Fibroblast of the conjunctiva (primary cell): Measurements from ENCODE around the gene NEDD8.
"Not testable (repeated sequence)": the region's sequence is repeated elsewhere in the genome, so short reads cannot be mapped to it uniquely, and the experiment has no call there.

Experiments
- DNase-seq: peaks from one replicate; pipeline ENCODE4 v3.0.0-alpha.2; 2010; ENCODE audit warnings: low read depth

Gene NEDD8

DNA sequence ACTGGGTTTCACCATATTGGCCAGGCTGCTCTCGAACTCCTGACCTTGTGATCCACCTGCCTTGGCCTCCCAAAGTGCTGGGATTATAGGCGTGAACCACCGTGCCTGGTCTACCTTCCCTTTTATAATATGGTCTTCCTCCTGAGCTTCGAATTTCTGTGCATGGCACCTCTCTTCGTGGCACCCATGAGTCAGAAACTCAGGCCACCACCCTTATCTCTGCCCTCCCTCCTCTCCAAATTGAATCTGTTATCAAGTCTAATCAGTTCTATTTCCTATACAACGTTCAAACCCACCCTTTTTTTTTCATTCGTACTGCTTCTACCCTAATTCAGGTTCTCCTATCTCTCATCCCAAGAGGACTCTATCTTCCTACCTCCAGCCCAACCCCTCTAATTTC is 15.3 kb upstream of the NEDD8 start:
- no peak for DNase-seq

DNA sequence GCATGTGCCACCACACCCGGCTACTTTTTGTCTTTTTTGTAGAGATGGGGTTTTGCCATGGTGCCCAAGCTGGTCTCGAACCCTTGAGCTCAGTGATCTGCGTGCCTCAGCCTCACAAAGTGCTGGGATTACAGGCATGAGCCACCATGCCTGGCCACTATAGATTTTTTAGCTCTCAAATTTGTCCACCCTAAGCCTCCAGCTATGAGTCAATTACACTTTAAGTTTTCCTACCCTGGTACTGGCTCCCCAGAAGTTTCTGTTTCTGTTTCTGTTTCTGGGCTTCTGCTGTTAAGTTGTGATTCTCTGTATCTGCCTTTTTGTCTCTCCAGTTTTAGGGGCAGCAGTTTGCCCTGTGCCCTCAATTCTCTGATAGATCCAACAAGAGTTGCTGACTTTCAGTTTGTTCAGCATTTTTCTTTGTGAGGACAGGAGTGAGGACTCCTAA is 14.6 kb upstream of the NEDD8 start:
- no peak for DNase-seq

DNA sequence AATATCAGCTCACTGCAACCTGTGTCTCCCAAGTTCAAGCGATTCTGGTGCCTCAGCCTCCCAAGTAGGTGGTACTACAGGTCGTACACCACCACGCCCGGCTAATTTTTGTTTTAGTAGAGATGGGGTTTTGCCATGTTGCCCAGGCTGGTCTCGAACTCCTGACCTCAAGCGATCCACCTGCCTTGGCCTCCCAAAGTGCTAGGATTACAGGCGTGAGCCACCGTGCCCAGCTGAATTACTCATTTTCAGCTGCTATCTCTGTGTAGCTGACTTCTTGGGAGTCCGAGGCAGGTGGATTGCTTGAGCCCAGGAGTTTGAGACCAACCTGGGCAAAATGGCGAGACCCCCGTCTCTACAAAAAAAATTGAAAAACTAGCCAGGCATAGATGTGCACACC is 13.2 kb upstream of the NEDD8 start:
- DNase-seq: not testable (repeated sequence)

DNA sequence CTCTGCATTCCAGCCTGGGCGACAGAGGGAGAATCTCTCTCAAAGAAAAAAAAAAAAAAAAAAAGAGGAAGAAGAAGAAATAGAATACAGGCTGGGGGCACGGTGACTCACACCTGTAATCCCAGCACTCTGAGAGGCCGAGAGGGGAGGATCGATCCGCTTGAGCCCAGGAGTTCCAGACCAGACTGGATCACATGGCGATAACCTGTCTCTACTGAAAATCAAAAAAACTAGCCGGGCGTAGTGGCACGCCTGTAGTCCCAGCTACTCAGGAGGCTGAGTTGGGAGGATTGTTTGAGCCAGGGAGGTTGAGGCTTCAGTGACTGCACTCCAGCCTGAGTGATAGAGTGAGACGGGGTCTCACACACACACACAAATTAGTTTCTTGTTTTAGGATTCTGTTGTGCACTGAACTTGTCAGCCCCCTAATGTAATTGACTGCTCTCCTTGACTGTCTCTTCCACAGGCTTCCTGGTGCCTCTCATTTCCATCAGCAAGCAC is 11.2 kb upstream of the NEDD8 start:
- no peak for DNase-seq

DNA sequence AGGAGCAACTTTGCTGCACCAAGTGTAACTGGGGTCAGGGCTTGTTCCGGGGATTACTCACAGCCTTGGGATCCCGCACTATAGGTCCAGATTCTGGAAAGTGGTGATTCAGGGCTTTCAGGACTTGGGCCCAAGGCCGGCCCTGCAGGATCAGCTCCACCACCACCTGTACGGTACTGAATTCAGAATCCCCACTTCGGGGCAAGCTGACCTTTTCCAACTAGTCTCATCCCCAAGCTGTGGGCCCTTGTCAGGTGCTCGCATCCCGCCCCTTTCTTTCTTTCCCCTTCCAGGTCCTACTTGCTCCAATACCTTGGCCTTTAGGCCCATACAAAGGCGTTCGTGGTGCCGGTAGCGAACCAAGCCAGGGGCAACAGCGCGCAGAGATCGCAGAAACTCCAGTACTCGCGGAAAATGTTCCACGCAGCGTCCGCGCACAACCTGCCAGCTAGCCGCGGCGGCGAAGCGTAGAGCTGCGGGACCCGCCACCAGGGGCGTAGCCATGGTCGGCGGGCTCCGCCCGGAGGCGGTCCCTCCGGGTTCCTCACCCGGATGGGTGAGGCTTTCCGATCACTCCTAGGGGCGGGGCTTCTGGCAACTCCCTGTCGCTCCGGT is 9.8 kb upstream of the NEDD8 start:
- peak; percentile 83 for DNase-seq

DNA sequence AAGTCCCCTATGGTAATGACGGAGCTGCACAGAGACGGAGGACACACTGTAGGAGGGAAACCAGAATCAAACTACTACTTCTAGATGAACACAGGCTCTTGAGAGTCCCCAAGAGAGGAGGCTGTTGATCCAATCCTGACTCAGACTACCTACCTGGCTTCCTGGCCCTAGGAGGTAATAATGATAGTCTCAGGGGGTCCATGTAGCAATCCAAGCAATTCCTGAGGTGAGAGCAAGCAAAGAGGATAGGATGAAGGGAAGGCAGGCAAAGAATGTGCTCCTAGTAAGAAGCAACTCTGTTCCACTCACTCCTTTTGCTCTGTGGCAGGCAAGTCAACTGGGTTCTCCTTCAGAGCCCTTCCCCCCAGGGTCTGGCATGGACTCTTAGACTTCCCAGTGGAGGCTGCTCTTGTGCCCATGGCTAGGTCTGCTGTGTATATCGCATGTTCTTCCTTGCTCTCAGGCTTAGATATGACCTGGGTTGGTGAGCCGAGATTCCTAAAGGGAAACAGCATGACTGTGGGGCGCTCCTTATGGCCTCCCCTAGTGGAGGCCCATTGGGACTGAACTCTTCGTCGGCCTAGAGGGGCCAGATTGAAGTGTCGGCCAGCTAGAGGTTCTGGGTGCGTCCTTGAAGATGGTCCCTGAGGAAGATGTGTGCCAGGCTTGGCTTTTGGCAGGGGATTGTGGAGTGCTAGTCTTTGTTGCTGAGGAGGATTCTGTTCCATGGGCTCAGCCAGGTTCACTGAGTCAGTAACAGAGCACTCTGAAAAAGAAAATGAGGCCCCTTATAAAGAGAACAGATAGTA is 8.1 kb upstream of the NEDD8 start:
- DNase-seq: no peak

DNA sequence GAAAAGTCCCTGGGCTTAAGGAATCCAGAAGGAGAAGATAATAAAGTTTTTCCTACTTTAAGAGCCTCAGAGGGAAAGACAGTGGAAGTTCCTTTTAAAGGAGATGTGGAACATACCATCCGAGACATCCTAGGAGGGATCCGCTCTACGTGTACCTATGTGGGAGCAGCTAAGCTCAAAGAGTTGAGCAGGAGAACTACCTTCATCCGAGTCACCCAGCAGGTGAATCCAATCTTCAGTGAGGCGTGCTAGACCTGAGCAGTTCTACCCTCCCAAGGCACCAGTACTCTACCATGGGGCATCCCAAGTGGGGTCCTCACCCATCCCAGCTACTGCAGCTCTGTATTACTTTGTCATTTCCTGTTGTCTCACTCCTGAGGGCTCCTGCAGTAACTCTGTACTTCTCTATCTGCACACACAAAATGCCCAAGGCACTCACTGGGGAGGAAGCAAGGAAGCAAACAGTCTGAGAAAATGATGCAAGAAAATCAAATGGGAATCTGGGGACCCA is 6.4 kb upstream of the NEDD8 start:
- DNase-seq: no peak

DNA sequence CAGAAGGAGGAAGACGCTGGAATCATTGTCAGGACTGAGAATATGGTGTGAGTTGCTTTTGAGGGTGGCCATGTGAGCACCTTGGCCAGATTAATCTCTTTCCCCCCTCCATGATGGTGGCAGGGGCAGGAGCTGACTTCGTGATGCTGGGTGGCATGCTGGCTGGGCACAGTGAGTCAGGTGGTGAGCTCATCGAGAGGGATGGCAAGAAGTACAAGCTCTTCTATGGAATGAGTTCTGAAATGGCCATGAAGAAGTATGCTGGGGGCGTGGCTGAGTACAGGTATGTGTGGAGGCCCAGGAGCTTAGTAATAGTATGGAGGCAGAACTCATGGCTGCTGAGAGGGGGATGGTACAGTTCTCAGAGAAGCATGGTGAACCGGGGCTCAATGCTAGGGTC is 6.0 kb upstream of the NEDD8 start:
- no peak for DNase-seq

DNA sequence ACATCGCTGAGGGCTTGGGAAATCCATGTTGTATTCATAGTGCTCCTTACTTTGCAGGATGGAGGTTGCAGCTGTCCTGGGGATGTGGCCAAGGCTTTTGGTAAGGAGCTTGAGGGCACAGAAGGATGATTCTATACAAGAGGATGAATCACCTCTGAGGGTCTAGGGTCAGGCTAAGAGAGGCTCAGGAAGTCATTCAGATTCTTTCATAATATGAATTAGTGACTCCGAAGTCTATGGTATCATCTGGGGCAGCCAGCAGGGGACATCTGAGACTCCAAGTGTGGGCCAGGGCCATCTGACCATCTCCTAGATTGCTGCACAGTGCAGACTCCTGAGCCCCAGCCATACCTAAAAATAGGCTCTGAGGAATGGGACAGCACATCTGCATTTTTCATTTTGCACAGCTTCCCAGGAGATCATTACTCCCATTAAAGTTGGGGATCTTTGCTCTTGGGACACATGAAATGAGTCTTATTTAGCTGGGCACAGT is 5.3 kb upstream of the NEDD8 start:
- no peak for DNase-seq

DNA sequence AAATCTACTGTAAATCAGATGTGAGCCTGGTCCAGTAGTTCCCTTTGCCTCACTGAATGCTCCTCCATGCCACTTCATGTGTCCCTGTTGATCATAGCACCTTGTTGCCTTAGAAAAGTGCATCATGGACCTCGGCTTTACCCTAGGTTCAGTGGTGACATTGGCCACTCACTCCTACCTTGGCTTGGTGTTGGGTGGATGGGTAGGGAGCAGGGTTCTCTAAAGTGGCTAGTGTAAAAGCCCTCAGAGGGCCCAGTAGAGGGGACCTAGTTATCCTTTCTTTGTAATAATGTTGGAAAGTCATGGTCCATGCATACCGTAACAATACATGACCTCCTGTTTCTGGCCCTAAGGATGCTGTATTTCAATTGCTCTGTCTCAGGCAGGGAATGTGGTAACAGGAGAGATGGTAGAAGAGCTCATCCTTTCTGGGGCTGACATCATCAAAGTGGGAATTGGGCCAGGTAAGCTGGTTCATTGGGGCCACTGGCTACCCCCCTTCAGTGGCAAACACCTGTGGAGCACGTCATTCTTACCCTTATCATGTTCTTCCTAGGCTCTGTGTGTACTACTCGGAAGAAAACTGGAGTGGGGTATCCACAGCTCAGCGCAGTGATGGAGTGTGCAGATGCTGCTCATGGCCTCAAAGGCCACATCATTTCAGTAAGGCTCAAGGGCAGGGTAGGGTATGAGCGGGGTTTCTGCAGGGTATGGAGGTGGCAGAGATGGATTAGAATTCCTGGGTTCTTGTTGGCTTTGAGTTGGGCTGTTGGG is 4.7 kb upstream of the NEDD8 start:
- DNase-seq: no peak

DNA sequence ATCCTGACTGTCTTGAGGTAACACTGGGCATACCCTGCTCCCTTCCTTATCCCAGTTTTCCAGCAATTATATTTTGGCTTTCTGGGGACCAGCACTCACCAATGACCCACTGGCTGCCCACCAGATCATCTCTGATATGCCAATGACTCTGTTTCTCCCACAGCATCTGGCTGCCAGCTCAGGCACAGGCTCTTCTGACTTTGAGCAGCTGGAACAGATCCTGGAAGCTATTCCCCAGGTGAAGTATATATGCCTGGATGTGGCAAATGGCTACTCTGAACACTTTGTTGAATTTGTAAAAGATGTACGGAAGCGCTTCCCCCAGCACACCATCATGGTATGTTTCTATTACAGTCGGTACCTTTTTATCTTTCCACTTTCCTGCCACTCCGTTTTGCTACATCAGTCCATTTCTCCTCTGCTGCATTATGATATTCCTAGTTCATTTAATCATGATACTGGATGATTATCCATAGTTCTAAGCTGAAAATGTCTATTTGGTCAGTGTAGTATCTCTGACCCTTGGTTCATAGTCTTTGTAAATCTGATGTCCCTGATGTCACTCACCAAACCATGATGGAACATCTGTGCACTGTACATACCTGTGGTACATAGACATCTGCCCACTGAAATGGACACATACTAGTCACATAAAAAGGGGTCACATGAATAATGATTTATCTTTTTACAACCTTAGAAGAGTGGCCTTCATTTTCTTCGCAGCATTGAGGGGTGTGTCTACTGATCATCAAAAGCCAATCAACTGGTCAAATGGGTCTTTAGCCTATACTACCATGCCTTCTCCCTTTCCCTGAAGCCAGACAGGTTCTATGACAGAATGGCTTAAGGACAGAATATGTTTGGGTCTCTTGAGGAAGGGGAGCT is 3.9 kb upstream of the NEDD8 start:
- no peak for DNase-seq

DNA sequence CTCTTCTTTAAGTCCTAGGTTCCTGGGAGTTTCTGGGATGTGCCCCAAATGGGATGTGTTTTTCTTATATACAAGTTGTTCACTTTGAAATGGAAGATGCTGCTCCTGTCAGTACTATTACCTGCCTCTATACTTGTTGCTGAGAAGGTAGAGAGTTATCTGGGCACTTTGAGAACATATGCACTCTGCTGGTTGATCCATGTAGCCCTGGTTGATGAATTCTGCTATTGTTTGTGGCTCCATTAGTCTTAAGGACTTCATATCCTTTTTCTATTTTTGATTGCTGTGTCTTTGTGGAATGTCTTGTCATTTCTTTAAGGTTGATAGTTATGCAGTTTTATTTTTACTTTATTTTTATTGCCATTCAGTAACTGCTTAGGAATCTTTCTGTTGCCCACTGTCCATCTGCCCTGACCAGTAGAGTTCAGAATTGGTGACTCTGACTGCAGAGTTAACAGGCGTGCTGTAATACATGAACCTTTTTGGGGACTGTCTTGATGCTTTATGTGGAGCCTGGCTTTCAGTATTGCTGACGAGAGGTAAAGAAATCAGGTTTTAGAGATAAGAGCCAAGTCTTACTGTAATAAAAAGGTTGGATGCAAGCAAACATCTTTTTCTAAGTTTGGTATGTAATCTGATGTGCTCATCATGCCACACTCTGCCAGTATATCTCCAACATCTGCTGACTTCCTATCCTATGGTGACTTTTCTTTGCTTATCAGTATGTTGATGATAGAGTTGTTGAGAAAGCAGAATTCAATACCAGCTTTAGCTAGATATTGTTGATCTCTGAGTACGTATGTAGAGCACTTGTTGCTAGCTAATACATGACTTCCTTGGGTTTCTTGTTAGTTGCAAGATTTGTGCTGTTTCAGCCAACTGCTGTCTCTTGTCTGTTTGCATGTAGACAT is 2.2 kb upstream of the NEDD8 start:
- no peak for DNase-seq

DNA sequence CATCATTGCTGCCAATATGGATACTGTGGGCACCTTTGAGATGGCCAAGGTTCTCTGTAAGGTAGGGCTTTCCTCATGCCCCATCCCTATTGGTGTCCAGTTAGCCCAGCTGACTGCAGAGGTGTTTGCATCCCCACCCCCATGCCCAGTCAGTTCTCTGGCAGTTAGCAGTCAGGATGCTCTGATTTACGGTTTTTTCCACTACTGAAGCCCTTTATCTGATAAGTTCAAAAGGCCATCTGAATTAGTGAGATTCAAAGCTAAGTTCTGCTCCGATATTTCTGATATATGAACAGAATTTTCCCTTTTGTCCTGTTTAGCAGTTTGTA is 1.3 kb upstream of the NEDD8 start:
- DNase-seq: no peak

DNA sequence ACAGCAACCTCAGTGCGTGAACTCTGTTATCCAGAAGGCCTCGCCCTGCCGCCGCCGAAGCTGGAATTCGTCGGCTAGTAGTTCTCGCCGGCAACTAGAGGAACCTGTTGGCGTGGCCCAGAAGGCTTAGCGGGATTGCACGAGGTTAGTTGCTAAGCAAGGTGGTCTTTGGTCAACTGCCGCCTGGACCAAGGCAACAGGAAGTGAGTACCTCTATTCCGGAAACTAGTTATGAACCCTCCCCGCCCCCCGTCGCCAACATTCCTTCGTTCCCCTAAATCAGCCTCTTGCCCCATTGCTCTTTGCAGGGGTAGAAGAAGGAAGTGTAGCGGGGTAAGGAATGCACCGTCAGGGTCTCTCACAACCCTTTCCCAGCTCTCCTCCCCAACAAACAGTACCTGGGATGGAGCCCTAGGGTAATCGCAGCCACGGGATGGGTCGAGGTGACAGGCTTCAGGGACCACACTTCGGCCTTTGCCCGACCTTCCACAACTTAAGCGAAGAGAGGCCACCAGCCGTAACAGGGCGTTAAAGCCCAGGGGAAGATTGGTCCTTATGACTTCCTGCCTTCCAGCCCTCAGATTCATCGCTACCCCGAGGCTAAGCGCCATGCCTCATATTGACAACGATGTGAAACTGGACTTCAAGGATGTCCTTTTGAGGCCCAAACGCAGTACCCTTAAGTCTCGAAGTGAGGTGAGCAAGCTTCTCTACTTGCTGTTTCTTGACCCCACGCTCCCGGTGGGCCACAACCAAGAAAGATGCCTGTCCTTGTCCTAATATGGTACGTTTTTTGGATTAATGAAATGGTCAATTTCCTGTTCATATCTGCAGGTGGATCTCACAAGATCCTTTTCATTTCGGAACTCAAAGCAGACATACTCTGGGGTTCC is 724 bp upstream of the NEDD8 start, which contains the start of gene GMPR2:
GMPR2 (plus strand) TSS at position 285 of the 893 bp plus-strand sequence; CDS start at position 610, 325 bp downstream.
- DNase-seq: no peak

DNA sequence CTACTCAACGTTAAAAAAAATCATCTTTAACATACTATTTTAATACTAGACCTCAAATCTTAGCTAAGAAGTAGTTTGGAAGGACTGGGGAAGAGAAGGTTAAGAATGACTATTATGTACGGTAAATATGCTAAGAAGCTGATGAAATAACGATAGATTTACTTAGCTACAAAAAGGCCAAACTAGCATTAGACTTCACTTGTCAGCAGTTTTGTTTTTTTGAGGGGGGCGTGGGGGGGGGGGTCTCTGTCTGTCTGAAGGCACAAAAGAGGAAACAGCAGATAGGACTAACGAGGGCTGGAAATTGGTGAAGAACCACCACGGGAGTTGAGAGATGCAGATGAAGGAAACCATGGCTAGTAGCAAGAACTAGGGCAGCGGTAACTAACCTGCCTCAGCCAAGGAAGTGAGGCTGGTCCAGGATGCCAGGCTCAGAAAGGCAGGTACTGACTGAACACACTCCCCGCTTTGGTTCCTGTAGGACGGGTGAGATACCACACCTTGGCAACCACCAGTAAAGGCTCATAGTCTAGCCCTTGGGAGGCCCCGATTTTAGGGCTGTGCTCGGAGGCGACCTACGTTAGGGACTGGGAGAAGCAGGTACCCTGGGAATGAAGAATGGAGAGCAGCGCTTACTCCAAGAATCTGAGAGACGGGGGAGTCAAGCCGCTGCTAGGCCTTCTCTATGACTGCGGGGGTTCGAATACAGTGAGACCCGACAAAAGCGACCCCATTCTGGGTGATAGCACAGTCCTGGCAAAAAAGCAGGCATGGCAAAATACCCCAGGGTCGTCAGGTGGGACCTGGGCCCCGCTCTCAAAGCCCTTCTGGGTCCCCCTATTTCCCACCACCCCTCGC is 675 bp downstream of the NEDD8 start:
- no peak for DNase-seq

DNA sequence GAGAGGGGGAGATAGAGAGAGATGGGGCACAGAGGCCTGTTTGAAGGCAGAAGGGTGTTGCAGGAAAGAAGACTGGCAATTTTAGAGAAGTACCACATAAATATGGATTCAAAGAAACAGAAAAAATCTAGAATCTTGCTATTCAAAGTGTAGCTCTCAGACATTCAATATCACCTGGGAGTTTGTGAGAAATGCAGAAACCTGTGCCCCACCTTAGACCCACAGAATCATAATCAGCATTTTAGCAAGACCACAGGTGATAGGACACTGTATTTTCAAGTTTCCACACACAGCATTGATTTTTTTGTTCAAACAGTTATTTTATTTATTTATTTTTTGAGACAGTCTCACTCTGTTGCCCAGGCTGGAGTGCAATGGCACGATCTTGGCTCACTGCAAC is 3.3 kb downstream of the NEDD8 start:
- DNase-seq: no peak

DNA sequence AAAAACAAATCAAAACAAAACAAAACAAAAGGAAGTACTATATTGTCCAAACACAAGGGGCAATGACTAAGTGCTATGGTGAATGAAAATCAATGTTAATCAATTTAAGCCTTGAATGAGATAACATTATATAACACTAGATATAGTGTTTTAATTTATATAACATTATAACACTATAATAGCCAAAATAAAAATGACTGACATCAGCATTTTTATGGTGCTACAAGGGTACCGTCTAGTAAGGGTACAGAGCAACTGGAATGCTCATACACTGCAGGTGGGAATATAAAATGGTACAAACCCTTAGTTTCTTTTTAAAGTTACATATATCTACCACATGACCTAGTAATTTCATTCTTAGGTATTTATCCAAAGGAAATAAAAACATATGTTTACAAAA is 5.7 kb downstream of the NEDD8 start:
- DNase-seq: no peak

DNA sequence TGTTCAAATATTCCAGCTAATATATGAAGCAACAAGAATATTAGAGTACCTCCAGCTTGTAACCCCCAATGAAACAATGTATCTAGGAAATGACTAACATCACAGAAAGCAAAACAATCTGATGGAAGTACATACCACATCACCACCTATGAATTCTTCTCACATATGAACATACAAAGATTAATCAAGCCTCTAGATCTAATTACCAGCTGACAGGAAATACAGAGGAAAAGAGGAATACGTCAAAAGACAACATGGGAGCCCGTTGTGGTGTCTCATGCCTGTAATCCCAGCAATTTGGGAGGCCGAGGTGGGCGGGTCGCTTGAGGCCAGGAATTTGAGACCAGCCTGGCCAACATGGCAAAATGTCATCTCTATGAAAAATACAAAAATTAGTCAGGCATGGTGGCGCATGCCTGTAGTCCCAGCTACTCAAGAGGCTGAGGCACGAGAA is 7.5 kb downstream of the NEDD8 start:
- no peak for DNase-seq
